ENCODE results near the gene CCDC88A. TPM values are rescaled to one million over a fixed set of nuclear protein-coding genes. Genes with fewer than 3 reads are reported as not detected.
"Not testable (repeated sequence)": the region's sequence is repeated elsewhere in the genome, so short reads cannot be mapped to it uniquely, and the experiment has no call there.

The CCDC88A gene
- total RNA-seq, 2 experiments from 2014 or later: 109 to 110 TPM

- TF ChIP-seq EZH2phosphoT487 (IDR thresholded peaks at IDR 0.05; ENCODE audit: borderline replicate concordance, low read depth, low read length): no peak
- TF ChIP-seq, protein P1, sequence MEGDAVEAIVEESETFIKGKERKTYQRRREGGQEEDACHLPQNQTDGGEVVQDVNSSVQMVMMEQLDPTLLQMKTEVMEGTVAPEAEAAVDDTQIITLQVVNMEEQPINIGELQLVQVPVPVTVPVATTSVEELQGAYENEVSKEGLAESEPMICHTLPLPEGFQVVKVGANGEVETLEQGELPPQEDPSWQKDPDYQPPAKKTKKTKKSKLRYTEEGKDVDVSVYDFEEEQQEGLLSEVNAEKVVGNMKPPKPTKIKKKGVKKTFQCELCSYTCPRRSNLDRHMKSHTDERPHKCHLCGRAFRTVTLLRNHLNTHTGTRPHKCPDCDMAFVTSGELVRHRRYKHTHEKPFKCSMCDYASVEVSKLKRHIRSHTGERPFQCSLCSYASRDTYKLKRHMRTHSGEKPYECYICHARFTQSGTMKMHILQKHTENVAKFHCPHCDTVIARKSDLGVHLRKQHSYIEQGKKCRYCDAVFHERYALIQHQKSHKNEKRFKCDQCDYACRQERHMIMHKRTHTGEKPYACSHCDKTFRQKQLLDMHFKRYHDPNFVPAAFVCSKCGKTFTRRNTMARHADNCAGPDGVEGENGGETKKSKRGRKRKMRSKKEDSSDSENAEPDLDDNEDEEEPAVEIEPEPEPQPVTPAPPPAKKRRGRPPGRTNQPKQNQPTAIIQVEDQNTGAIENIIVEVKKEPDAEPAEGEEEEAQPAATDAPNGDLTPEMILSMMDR (conservative IDR thresholded peaks at IDR 0.05; ENCODE audit: low read length): no peak
- no TSS peak for BruUV-seq (replicated peaks)
- no peaks in the 10 kb centered on the region for H3K9me2 ChIP-seq (ENCODE audit: insufficient read depth, low read length)
- intact Hi-C loops (cut with micrococcal nuclease; ENCODE audit: unreplicated experiment): no loop called here
- H3K27ac ChIP-seq (ENCODE audit: low read depth, low read length, poor library complexity, severe bottlenecking): no peak overlapping the region
- no peaks in the 10 kb centered on the region for H3K36me3 ChIP-seq (ENCODE audit: insufficient read depth, low read length)
- ChIA-PET POLR2A (interaction anchor here (0.6 to 1.0 kb wide), 2 partner anchors 158 to 482 kb away, joined by 3 to 5 read pairs; no protein-coding TSS in a partner anchor), CTCF (ENCODE audit: unreplicated experiment) (no interaction called here)
- no peak for DNase-seq (ENCODE audit: low spot score)
- no peaks in the 10 kb centered on the region for H4K20me1 ChIP-seq (ENCODE audit: insufficient read depth, low read length)
- H2AFZ ChIP-seq (ENCODE audit: low read length): no peak overlapping the region
- no peaks in the 10 kb centered on the region for H3K79me2 ChIP-seq (ENCODE audit: insufficient read depth, low read depth, low read length)
- H3K9me3 ChIP-seq (ENCODE audit: low read length): no peaks in the 10 kb centered on the region
- H3K4me3 ChIP-seq (ENCODE audit: low read depth, low read length, poor library complexity, severe bottlenecking): no peak overlapping the region
- H3K4me2 ChIP-seq (ENCODE audit: low read length): no peak overlapping the region
- H3K4me1 ChIP-seq (ENCODE audit: insufficient read depth, low read length, poor library complexity, severe bottlenecking): no peaks in the 10 kb centered on the region
Observed at GRCh38 chr2:55454121-55454520, 34.5 kb upstream of the CCDC88A start.

GRCh38 chr2:55452879-55453278 lies 33.2 kb upstream of the CCDC88A start:
- H3K4me3 ChIP-seq (ENCODE audit: low read depth, low read length, poor library complexity, severe bottlenecking): no peak overlapping the region
- no peak overlapping the region for H2AFZ ChIP-seq (ENCODE audit: low read length)
- ChIA-PET POLR2A (no interaction called here), CTCF (ENCODE audit: unreplicated experiment) (no interaction called here)
- intact Hi-C loops (cut with micrococcal nuclease; ENCODE audit: unreplicated experiment): no loop called here
- no peaks in the 10 kb centered on the region for H3K79me2 ChIP-seq (ENCODE audit: insufficient read depth, low read depth, low read length)
- H3K36me3 ChIP-seq (ENCODE audit: insufficient read depth, low read length): no peaks in the 10 kb centered on the region
- H3K9me2 ChIP-seq (ENCODE audit: insufficient read depth, low read length): no peaks in the 10 kb centered on the region
- no peaks in the 10 kb centered on the region for H3K4me1 ChIP-seq (ENCODE audit: insufficient read depth, low read length, poor library complexity, severe bottlenecking)
- DNase-seq (ENCODE audit: low spot score): no peak
- no peak overlapping the region for H3K27ac ChIP-seq (ENCODE audit: low read depth, low read length, poor library complexity, severe bottlenecking)
- H3K9me3 ChIP-seq (ENCODE audit: low read length): no peaks in the 10 kb centered on the region
- H4K20me1 ChIP-seq (ENCODE audit: insufficient read depth, low read length): no peaks in the 10 kb centered on the region
- H3K4me2 ChIP-seq (ENCODE audit: low read length): no peak overlapping the region
- no TSS peak for BruUV-seq (replicated peaks)
- no peak for TF ChIP-seq EZH2phosphoT487 (IDR thresholded peaks at IDR 0.05; ENCODE audit: borderline replicate concordance, low read depth, low read length)
- TF ChIP-seq, protein P1 (conservative IDR thresholded peaks at IDR 0.05; ENCODE audit: low read length): no peak

- ChIA-PET CTCF (ENCODE audit: unreplicated experiment) (interaction anchor here (0.5 kb wide), 1 partner anchor 574 kb away, joined by 3 read pairs; no protein-coding TSS in a partner anchor), POLR2A (interaction anchor here (0.6 to 1.5 kb wide), 2 partner anchors 10 to 44 kb away, joined by 3 to 4 read pairs; no protein-coding TSS in a partner anchor)
- TF ChIP-seq, protein P1 (conservative IDR thresholded peaks at IDR 0.05; ENCODE audit: low read length): no peak
- TF ChIP-seq EZH2phosphoT487 (IDR thresholded peaks at IDR 0.05; ENCODE audit: borderline replicate concordance, low read depth, low read length): no peak
- H3K4me3 ChIP-seq (ENCODE audit: low read depth, low read length, poor library complexity, severe bottlenecking): no peak overlapping the region
- no peaks in the 10 kb centered on the region for H3K9me2 ChIP-seq (ENCODE audit: insufficient read depth, low read length)
- no peak overlapping the region for H2AFZ ChIP-seq (ENCODE audit: low read length)
- DNase-seq (ENCODE audit: low spot score): no peak
- no TSS peak for BruUV-seq (replicated peaks)
- no peaks in the 10 kb centered on the region for H4K20me1 ChIP-seq (ENCODE audit: insufficient read depth, low read length)
- no peak overlapping the region for H3K27ac ChIP-seq (ENCODE audit: low read depth, low read length, poor library complexity, severe bottlenecking)
- no peaks in the 10 kb centered on the region for H3K36me3 ChIP-seq (ENCODE audit: insufficient read depth, low read length)
- no peaks in the 10 kb centered on the region for H3K9me3 ChIP-seq (ENCODE audit: low read length)
- H3K79me2 ChIP-seq (ENCODE audit: insufficient read depth, low read depth, low read length): no peaks in the 10 kb centered on the region
- no peaks in the 10 kb centered on the region for H3K4me1 ChIP-seq (ENCODE audit: insufficient read depth, low read length, poor library complexity, severe bottlenecking)
- no peak overlapping the region for H3K4me2 ChIP-seq (ENCODE audit: low read length)
- intact Hi-C loops (cut with micrococcal nuclease; ENCODE audit: unreplicated experiment): no loop called here
Observed at GRCh38 chr2:55451699-55452098, 32.0 kb upstream of the CCDC88A start.

GRCh38 chr2:55450014-55450413 lies 30.4 kb upstream of the CCDC88A start:
- H3K9me3 ChIP-seq (ENCODE audit: low read length); H3K4me2 ChIP-seq (ENCODE audit: low read length); BruUV-seq (replicated peaks); H4K20me1 ChIP-seq (ENCODE audit: insufficient read depth, low read length); H3K4me3 ChIP-seq (ENCODE audit: low read depth, low read length, poor library complexity, severe bottlenecking); H3K9me2 ChIP-seq (ENCODE audit: insufficient read depth, low read length); intact Hi-C loops (cut with micrococcal nuclease; ENCODE audit: unreplicated experiment); H2AFZ ChIP-seq (ENCODE audit: low read length); CTCF ChIA-PET (ENCODE audit: unreplicated experiment); H3K4me1 ChIP-seq (ENCODE audit: insufficient read depth, low read length, poor library complexity, severe bottlenecking); H3K79me2 ChIP-seq (ENCODE audit: insufficient read depth, low read depth, low read length); H3K27ac ChIP-seq (ENCODE audit: low read depth, low read length, poor library complexity, severe bottlenecking); DNase-seq (ENCODE audit: low spot score); H3K36me3 ChIP-seq (ENCODE audit: insufficient read depth, low read length): not testable (repeated sequence)
- POLR2A ChIA-PET: interaction anchor here (0.6 to 1.3 kb wide), 3 partner anchors 13 to 1039 kb away, joined by 3 to 4 read pairs (median 3); no protein-coding TSS in a partner anchor
